Skeletal muscle tissue (tissue), 4 donors: ENCODE results near the gene SYCP2L. TPM values are rescaled to one million over a fixed set of nuclear protein-coding genes. Genes with fewer than 3 reads are reported as not detected.

ENCODE experiments used
- H3K27ac ChIP-seq: one replicate; pipeline ENCODE4 v1.7.0; 2013; ENCODE audit warnings: mild to moderate bottlenecking, low read depth, low read length, inconsistent platforms
- H3K27me3 ChIP-seq, 3 donors: one replicate each; pipeline ENCODE4 v1.7.0; 2013; ENCODE audit warnings: low read length in 3 of 3; ENCODE audit not compliant: control insufficient read depth in 3 of 3, insufficient read depth in 3 of 3
- H3K36me3 ChIP-seq, 3 donors: one replicate each; pipeline ENCODE4 v1.7.0; 2013; ENCODE audit warnings: low read length in 3 of 3; ENCODE audit not compliant: control insufficient read depth in 3 of 3, insufficient read depth in 3 of 3
- H3K4me1 ChIP-seq, 3 donors: one replicate each; pipeline ENCODE4 v1.7.0; 2013; ENCODE audit warnings: low read length in 3 of 3, mild to moderate bottlenecking in 3 of 3; ENCODE audit not compliant: control insufficient read depth in 3 of 3, insufficient read depth in 3 of 3
- H3K4me3 ChIP-seq, 3 donors: one replicate each; pipeline ENCODE4 v1.7.0; 2013; ENCODE audit warnings: low read length in 3 of 3
- H3K9ac ChIP-seq, 3 donors: one replicate each; pipeline ENCODE4 v1.7.0; 2013; ENCODE audit warnings: low read length in 3 of 3, mild to moderate bottlenecking in 3 of 3, moderate library complexity in 2 of 3, low read depth in 1 of 3
- H3K9me3 ChIP-seq, 3 donors: one replicate each; pipeline ENCODE4 v1.7.0; 2013; ENCODE audit warnings: low read length in 3 of 3; ENCODE audit not compliant: control insufficient read depth in 3 of 3
- total RNA-seq: library from RNA; depleted of rRNA; stranded (reverse); fragments of >200 nt; gene quantifications from one replicate; pipeline ENCODE4 v1.2.3, GENCODE V29; 2014
- donor health status: Osteomylitis.

The SYCP2L gene
- total RNA-seq, 1 donor from 2014 or later: 1.6 TPM

DNA sequence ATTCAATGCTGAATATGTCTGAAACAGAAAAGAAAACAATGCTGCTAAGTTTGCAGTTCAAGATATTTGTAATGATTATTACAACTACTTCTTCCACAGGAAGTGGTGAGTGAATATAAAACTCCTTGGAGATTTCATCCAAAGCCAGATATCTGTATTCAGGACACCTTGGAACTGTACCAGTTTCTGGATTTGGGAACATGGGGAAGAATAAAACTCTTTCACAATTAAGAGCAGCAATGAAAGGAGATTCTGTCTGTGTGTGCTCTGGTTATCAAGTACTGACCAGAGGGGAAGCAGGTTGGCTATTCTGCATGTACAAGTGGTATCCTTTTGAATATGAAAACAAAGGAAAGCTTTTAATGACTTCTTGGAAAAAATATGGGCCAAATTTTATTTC is 136.2 kb downstream of the SYCP2L start:
- no peak overlapping the region for H3K4me3 ChIP-seq
- H3K4me1 ChIP-seq: peaks cover 0 to 5% (median 2%) of the 10 kb centered on the region in 3 donors
- peaks cover under 1 to 4% (median 3%) of the 10 kb centered on the region in 3 donors for H3K27me3 ChIP-seq
- H3K9ac ChIP-seq: no peak overlapping the region
- H3K9me3 ChIP-seq: no peaks in the 10 kb centered on the region
- H3K27ac ChIP-seq: no peak overlapping the region
- H3K36me3 ChIP-seq: no peaks in the 10 kb centered on the region

Other genes starting within 250 kb of the SYCP2L start
- gene C6orf52, start 192.4 kb upstream of the SYCP2L start, total RNA-seq: not detected
- 7.3 TPM for gene PAK1IP1, start 192.1 kb upstream of the SYCP2L start, total RNA-seq
- gene TMEM14C, start 164.0 kb upstream of the SYCP2L start, total RNA-seq: 93.4 TPM
- 65.2 TPM for gene TMEM14B, start 139.2 kb upstream of the SYCP2L start, total RNA-seq
- gene MAK, start 48.5 kb upstream of the SYCP2L start, total RNA-seq: not detected
- not detected for gene GCM2, start 5.0 kb upstream of the SYCP2L start, total RNA-seq
- 0.52 TPM for gene ELOVL2, start 157.3 kb downstream of the SYCP2L start, total RNA-seq
- gene SMIM13, start 206.8 kb downstream of the SYCP2L start, total RNA-seq: 7.8 TPM
- gene ERVFRD-1, start 224.7 kb downstream of the SYCP2L start, total RNA-seq: not detected